CD4-positive, alpha-beta T cell (primary cell): ENCODE measurements around the gene PCDH9. TPM values are rescaled to one million over a fixed set of nuclear protein-coding genes. Genes with fewer than 3 reads are reported as not detected.

Source experiments
- ATAC-seq: fragments of 200-7000 bp; cut with Tn5 transposase; one replicate; pipeline ENCODE4 v1.10.0; 2022; ENCODE audit warnings: mild to moderate bottlenecking; ENCODE audit not compliant: poor library complexity
- CTCF ChIA-PET: fragments of 350-600 bp; sonication (Branson Sonifier 250); formaldehyde crosslinking; loops from one replicate; lab custom pipeline; 2021; ENCODE audit warnings: antibody characterized with exemption, inconsistent platforms; lab: Charles Lee
- POLR2A ChIA-PET: fragments of 350-600 bp; sonication (Branson Sonifier 250); formaldehyde crosslinking; loops from one replicate; lab custom pipeline; 2021; ENCODE audit warnings: antibody characterized with exemption, inconsistent platforms; lab: Charles Lee
- DNase-seq, 14 experiments: peaks; one replicate each; pipeline ENCODE4 v3.0.0-alpha.2; 2013 to 2020; ENCODE audit warnings: mixed read lengths in 2 of 14
- H3K27ac ChIP-seq, 2 donors: one replicate each; pipeline versions ENCODE4 v1.5.1 to v1.7.0; 2013; ENCODE audit warnings: low read length in 2 of 2, low read depth in 1 of 2, mild to moderate bottlenecking in 1 of 2
- H3K27me3 ChIP-seq, 2 experiments: 1 replicate in 1 of 2; 2 replicates in 1 of 2; pipeline versions ENCODE4 v1.6.1 to v1.7.0; 2013; ENCODE audit warnings: low read length in 2 of 2, control low read depth in 1 of 2, mild to moderate bottlenecking in 1 of 2, moderate library complexity in 1 of 2; ENCODE audit not compliant: insufficient read depth in 2 of 2, control insufficient read depth in 1 of 2
- H3K36me3 ChIP-seq: one replicate; pipeline ENCODE4 v1.6.1; 2013; ENCODE audit warnings: low read length, control low read depth; ENCODE audit not compliant: insufficient read depth
- H3K4me1 ChIP-seq: one replicate; pipeline ENCODE4 v1.6.1; 2013; ENCODE audit warnings: low read length, control low read depth; ENCODE audit not compliant: insufficient read depth
- H3K4me3 ChIP-seq: one replicate; pipeline ENCODE4 v1.5.1; 2013; ENCODE audit warnings: mild to moderate bottlenecking, low read length, moderate library complexity
- H3K9me3 ChIP-seq, 2 experiments: 1 replicate in 1 of 2; 2 replicates in 1 of 2; pipeline versions ENCODE4 v1.6.1 to v1.7.0; 2013; ENCODE audit warnings: low read length in 2 of 2, mild to moderate bottlenecking in 2 of 2, control low read depth in 1 of 2, moderate library complexity in 1 of 2; ENCODE audit not compliant: control insufficient read depth in 1 of 2, insufficient read depth in 1 of 2
- H3K27ac Mint-ChIP-seq: one replicate; pipeline ENCODE4 v1.8.0; 2020; ENCODE audit warnings: mixed read lengths
- H3K27me3 Mint-ChIP-seq: one replicate; pipeline ENCODE4 v1.8.0; 2021; ENCODE audit warnings: mixed read lengths
- H3K36me3 Mint-ChIP-seq: one replicate; pipeline ENCODE4 v1.8.0; 2021; ENCODE audit warnings: low read depth, mixed read lengths
- H3K4me1 Mint-ChIP-seq: one replicate; pipeline ENCODE4 v1.8.0; 2021; ENCODE audit warnings: low read depth, mixed read lengths
- H3K4me3 Mint-ChIP-seq: one replicate; pipeline ENCODE4 v1.8.0; 2020; ENCODE audit warnings: mild to moderate bottlenecking, mixed read lengths
- H3K9me3 Mint-ChIP-seq: one replicate; pipeline ENCODE4 v1.8.0; 2020; ENCODE audit warnings: mixed read lengths
- intact Hi-C, 2 experiments: fragments of 100-400 bp; cut with DNase I in 1 of 2; cut with micrococcal nuclease in 1 of 2; formaldehyde crosslinking; loops; one replicate each; pipeline versions ENCODE4 v1.15.1 to v1.9.0; 2023 to 2025; cut with DNase I, micrococcal nuclease
- total RNA-seq, 174 experiments: library from RNA in 2 of 174; stranded (reverse) in 2 of 174; gene quantifications; one replicate each; pipeline ENCODE4 v1.2.3 and lab custom pipeline; 2021 to 2026
- TF ChIP-seq, protein P1 (sequence below): fragments of 200-600 bp; IDR thresholded peaks from one replicate; pipeline ENCODE4 v1.8.0; 2022; ENCODE audit warnings: antibody characterized with exemption, mild to moderate bottlenecking

PCDH9 gene
- total RNA-seq, 2 experiments from 2014 or later, result 0.08 to 0.19 TPM

DNA sequence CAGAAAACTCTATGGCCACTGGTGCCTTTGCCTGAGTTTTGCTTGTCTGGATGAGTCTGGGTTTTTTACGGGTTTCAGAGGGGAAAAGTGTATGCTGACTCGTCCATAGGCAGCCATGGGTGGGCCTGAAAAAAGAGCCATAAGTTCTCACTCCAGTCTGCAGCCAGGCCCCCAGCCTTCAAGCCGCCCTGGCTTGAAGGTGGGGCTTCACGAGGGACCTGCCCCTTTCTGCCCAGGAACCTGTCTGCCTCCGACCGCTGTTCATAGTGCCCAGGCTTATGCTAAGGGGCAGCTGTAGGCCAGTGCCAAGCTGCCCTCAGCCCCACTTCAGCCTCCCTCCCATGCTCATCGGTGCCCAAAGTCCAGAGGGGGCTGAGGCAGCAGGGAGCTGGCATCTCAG lies 385.2 kb downstream of the PCDH9 start:
- Mint-ChIP-seq H3K4me1 (no peaks in the 10 kb centered on the region), H3K36me3 (no peaks in the 10 kb centered on the region), H3K9me3 (no peaks in the 10 kb centered on the region), H3K4me3 (no peak overlapping the region), H3K27me3 (no peaks in the 10 kb centered on the region), H3K27ac (no peak overlapping the region)
- H3K27ac ChIP-seq, result no peak overlapping the region
- no peaks in the 10 kb centered on the region for H3K27me3 ChIP-seq
- no peak overlapping the region for H3K4me3 ChIP-seq
- H3K4me1 ChIP-seq, result no peaks in the 10 kb centered on the region
- CTCF ChIA-PET, result no interaction called here
- POLR2A ChIA-PET, result no interaction called here
- ATAC-seq (no peak), DNase-seq (no peak)
- TF ChIP-seq, protein P1, sequence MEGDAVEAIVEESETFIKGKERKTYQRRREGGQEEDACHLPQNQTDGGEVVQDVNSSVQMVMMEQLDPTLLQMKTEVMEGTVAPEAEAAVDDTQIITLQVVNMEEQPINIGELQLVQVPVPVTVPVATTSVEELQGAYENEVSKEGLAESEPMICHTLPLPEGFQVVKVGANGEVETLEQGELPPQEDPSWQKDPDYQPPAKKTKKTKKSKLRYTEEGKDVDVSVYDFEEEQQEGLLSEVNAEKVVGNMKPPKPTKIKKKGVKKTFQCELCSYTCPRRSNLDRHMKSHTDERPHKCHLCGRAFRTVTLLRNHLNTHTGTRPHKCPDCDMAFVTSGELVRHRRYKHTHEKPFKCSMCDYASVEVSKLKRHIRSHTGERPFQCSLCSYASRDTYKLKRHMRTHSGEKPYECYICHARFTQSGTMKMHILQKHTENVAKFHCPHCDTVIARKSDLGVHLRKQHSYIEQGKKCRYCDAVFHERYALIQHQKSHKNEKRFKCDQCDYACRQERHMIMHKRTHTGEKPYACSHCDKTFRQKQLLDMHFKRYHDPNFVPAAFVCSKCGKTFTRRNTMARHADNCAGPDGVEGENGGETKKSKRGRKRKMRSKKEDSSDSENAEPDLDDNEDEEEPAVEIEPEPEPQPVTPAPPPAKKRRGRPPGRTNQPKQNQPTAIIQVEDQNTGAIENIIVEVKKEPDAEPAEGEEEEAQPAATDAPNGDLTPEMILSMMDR, result no peak
- peaks cover 0 to 14% of the 10 kb centered on the region in 2 experiments for H3K9me3 ChIP-seq
- intact Hi-C loops, result no loop called here
- no peaks in the 10 kb centered on the region for H3K36me3 ChIP-seq

DNA sequence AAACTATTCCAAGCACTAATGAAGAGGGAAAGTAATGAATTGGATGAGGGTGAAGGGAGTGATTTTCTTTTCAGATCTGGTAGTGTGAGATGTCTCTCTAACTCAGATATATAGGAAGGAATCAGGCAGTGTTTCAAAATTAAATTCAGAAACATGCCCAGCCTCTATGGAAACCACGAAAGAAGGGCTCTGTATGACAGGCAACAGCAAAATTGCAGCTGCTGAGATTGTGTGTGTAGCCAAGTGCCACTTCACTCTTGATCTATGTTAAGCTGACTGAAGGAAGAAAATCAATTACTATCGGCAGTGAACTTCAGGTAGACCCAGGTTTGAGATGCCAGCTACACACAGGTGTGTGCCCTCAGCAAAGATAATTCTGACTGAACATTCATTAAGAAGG lies 387.4 kb downstream of the PCDH9 start:
- no peaks in the 10 kb centered on the region for H3K9me3 Mint-ChIP-seq
- Histone ChIP-seq H3K4me1 (no peaks in the 10 kb centered on the region), H3K9me3 (peaks cover 0 to 9% of the 10 kb centered on the region in 2 experiments), H3K27me3 (no peaks in the 10 kb centered on the region), H3K36me3 (no peaks in the 10 kb centered on the region), H3K4me3 (no peak overlapping the region), H3K27ac (no peak overlapping the region)
- H3K4me1 Mint-ChIP-seq, result no peaks in the 10 kb centered on the region
- DNase-seq, result no peak
- H3K4me3 Mint-ChIP-seq, result no peak overlapping the region
- intact Hi-C loops, result no loop called here
- H3K36me3 Mint-ChIP-seq, result no peaks in the 10 kb centered on the region
- ChIA-PET CTCF (no interaction called here), POLR2A (no interaction called here)
- TF ChIP-seq, protein P1, result no peak
- no peak for ATAC-seq
- H3K27me3 Mint-ChIP-seq, result no peaks in the 10 kb centered on the region
- no peak overlapping the region for H3K27ac Mint-ChIP-seq

DNA sequence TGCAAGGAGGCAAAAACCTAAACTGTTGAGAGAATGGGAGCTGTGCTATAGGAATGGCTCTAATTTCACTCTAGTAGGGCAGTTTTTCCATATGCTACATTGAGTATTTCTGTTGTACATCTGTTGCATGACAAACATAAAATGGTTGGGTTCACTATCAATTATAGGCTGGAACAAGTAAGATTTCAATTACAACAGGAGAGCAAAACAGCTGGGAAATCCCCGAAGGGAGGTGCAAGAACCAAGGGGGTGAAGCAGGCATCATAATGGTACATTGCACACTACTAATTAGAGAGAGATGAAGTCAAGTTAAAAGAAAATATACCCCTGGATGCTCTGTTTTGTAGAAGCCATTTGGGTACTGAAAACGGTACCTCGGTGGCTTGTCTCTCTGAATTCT lies 389.5 kb downstream of the PCDH9 start:
- Mint-ChIP-seq H3K27ac (no peak overlapping the region), H3K4me3 (no peak overlapping the region), H3K27me3 (no peaks in the 10 kb centered on the region), H3K36me3 (no peaks in the 10 kb centered on the region), H3K4me1 (no peaks in the 10 kb centered on the region), H3K9me3 (no peaks in the 10 kb centered on the region)
- Histone ChIP-seq H3K4me1 (no peaks in the 10 kb centered on the region), H3K36me3 (no peaks in the 10 kb centered on the region), H3K27ac (no peak overlapping the region), H3K27me3 (no peaks in the 10 kb centered on the region), H3K4me3 (no peak overlapping the region), H3K9me3 (peaks cover 0 to 11% of the 10 kb centered on the region in 2 experiments)
- ChIA-PET POLR2A (no interaction called here), CTCF (no interaction called here)
- ATAC-seq, result no peak
- TF ChIP-seq, protein P1, result no peak
- intact Hi-C loops, result no loop called here
- DNase-seq, result no peak
